Left lobe of liver (tissue), 2 donors: ENCODE measurements around the gene MSRB1. TPM values are rescaled to one million over a fixed set of nuclear protein-coding genes. Genes with fewer than 3 reads are reported as not detected.
A peak's percentile ranks its signal among the peaks of the same experiment; 100 is the strongest.
"Not testable (repeated sequence)": the region's sequence is repeated elsewhere in the genome, so short reads cannot be mapped to it uniquely, and the experiment has no call there.

Experiments used
- ATAC-seq: fragments of 200-7000 bp; cut with Tn5 transposase; one replicate; pipeline ENCODE4 v1.9.1; 2020; ENCODE audit warnings: mild to moderate bottlenecking, moderate library complexity
- DNase-seq: peaks from one replicate; pipeline ENCODE4 v3.0.0-alpha.2; 2020; ENCODE audit warnings: low spot score
- total RNA-seq: library from RNA; stranded (reverse); gene quantifications from one replicate; pipeline ENCODE4 v1.2.1, GENCODE V29; 2021
- donor health status: DM: no; HTN: no; CAD: no; lungs with moderate emphysema.
- donor health status: DM: no; HTN: yes; CAD: no.

The MSRB1 gene
- total RNA-seq, 1 donor from 2014 or later = 124 TPM

DNA sequence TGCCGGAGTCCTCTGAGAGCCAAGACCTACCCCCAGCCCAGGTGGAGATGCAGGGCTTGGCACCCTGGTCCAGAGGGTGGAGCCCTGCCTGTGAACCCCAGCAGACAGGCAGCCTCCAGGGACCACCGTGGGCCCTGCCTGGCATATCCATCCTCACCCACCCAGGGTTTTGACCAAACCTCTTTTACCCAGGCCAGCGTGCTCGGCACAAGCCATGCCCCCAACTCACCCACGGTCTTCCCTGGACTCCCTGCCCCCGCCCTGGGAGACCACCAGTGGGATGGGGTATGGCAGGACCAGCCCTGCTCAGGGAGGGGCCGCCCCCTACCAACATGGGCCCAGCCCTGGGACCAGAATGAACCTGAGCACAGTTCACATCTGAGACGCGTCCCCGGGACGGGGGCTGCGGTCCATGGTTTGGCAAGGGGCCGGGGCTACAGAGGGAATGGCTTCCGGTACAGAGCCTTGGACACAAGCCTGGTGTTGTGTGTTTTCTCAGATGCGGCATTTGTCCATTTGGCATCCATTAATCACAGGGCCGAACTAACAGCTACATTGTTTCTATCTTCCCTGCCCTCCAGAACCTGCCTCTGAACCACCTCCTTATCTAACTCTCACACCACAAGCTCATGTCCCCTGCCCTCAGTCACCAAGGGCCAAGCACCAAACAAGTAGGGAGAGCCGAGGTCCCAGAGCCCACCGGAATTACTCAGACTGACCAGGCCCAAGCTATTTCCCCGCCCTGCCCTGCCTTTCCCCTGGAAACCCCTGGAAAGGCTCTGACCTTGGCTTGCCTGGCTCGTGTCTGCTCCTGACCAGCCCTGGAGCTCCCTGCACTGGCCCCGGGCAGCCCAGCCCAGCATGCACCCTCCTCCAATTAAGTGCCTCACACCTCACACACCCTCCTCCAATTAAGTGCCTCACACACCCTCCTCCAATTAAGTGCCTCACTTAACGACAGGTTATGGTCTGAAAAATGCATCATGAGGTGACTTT lies 38.9 kb downstream of the MSRB1 start:
- ATAC-seq (no peak), DNase-seq (no peak)

DNA sequence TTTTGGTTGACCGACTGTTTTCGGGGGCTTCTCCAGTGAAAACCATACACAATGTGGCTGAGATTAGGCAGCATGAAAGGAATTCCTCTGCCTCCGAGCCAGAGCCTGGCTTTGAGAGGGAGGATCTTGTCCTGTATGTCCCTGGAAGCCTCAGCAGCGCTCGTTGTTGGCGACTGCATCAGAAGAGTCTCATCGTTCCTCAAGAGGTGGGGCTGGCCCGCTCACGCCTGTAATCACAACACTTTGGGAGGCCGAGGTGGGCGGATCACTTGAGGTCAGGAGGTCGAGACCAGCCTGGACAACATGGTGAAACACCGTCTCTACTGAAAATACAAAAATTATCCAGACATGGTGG lies 39.8 kb downstream of the MSRB1 start:
- ATAC-seq (no peak), DNase-seq (no peak)

- no peak for DNase-seq
Measured at GRCh38 chr16:1902547-1903219, 40.3 kb downstream of the MSRB1 start.

DNA sequence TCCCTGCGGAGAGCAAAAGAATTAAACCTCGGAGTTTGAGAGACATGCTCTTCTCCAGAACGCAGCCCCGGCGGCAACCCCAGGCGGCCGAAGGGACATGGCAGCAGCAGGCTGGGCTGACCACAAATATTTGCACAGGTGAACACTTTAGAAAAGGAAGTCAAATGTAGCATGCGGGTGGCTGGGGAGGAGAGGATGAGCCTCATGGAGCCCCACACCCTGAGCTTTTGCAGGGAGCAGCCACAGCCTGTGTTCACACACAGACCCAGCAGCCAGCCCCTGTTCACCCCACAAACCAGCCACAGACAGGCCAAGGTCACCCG lies 42.6 kb downstream of the MSRB1 start:
- no peak for ATAC-seq
- no peak for DNase-seq

More at GRCh38 chr16:1902547-1903219, 40.3 kb downstream of the MSRB1 start:
- ATAC-seq = no peak

- DNase-seq (no peak), ATAC-seq (peak; percentile 88)
Measured at GRCh38 chr16:1899641-1900451, 43.2 kb downstream of the MSRB1 start.

GRCh38 chr16:1897692-1898091 lies 45.3 kb downstream of the MSRB1 start:
- not testable (repeated sequence) for DNase-seq, ATAC-seq

DNA sequence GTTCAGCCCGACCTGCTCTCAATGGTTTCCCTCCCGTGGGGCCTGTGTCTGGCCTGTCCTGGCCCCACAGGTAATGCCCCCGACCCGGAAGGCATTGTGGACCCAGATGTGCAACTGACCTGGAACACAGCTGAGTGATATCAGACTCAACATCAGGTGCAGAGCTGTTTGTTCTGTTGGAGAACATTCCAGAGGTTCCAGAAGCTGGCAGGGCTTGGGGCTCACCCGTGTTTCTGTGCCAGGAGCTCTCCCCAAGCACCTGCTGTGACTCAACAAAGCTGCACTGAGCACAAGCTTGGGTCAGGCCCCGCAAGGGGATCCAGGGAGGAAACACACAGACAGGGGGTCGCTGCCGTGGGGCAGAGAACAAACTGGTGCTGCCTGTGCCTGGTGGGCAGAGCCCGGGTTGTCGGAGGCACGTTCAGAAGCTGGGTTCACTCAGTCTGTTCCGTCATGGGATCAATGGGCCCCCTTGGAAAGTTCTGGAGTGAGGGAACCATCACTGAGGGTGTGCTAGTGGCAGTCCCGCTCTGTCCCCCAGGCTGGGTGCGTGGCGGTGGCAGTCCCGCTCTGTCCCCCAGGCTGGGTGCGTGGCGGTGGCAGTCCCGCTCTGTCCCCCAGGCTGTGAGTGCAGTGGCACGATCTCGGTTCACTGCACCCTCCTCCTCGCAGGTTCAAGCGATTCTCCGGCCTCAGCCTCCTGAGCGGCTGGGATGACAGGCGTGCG lies 46.9 kb downstream of the MSRB1 start:
- DNase-seq (no peak), ATAC-seq (no peak)

GRCh38 chr16:1895068-1895467 lies 47.9 kb downstream of the MSRB1 start:
- DNase-seq (no peak), ATAC-seq (no peak)

DNA sequence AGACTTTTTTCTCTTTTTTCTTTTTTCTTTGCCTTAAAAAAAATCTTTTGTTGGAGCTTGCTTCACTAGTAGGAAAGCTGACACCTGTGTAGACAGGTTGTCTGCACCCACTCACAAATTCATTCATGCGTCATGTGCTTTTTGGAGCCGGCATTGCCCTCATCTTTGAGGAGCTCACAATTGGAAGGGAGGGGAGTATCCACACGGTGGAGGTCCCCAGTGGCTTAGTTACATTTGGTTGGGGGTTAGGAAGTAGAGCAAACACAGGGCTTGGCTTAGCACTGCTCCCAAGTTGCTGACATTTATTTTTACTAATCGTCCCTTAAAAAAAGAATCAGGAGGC lies 52.3 kb downstream of the MSRB1 start:
- ATAC-seq = no peak
- no peak for DNase-seq

GRCh38 chr16:1890024-1890707 lies 52.8 kb downstream of the MSRB1 start:
- DNase-seq (no peak), ATAC-seq (no peak)

Other genes starting within 250 kb of the MSRB1 start
- 30.6 TPM for gene MAPK8IP3, start 237.0 kb downstream of the MSRB1 start, total RNA-seq
- 30.9 TPM for gene NME3, start 171.7 kb downstream of the MSRB1 start, total RNA-seq
- 6.8 TPM for gene EME2, start 170.4 kb downstream of the MSRB1 start, total RNA-seq
- gene MRPS34, start 170.1 kb downstream of the MSRB1 start, total RNA-seq = 61.4 TPM
- 49.1 TPM for gene SPSB3, start 160.6 kb downstream of the MSRB1 start, total RNA-seq
- gene NUBP2, start 160.2 kb downstream of the MSRB1 start, total RNA-seq = 37.9 TPM
- gene IGFALS, start 149.5 kb downstream of the MSRB1 start, total RNA-seq = 93.9 TPM
- gene HAGH, start 116.4 kb downstream of the MSRB1 start, total RNA-seq = 176 TPM
- gene FAHD1, start 116.0 kb downstream of the MSRB1 start, total RNA-seq = 53.4 TPM
- gene MEIOB, start 71.0 kb downstream of the MSRB1 start, total RNA-seq = 0.20 TPM
- gene HS3ST6, start 24.8 kb downstream of the MSRB1 start, total RNA-seq = not detected
- gene RPL3L, start 11.5 kb upstream of the MSRB1 start, total RNA-seq = not detected
- 88.6 TPM for gene NDUFB10, start 16.3 kb upstream of the MSRB1 start, total RNA-seq
- gene RPS2, start 21.6 kb upstream of the MSRB1 start, total RNA-seq = 545 TPM
- gene RNF151, start 23.7 kb upstream of the MSRB1 start, total RNA-seq = not detected
- 18.6 TPM for gene TBL3, start 28.9 kb upstream of the MSRB1 start, total RNA-seq
- gene NOXO1, start 38.3 kb upstream of the MSRB1 start, total RNA-seq = 1.7 TPM
- 20.3 TPM for gene GFER, start 41.0 kb upstream of the MSRB1 start, total RNA-seq
- gene SYNGR3, start 46.8 kb upstream of the MSRB1 start, total RNA-seq = 0.30 TPM
- gene ZNF598, start 66.6 kb upstream of the MSRB1 start, total RNA-seq = 29.9 TPM
- 8.5 TPM for gene NPW, start 76.6 kb upstream of the MSRB1 start, total RNA-seq
- gene NHERF2, start 83.7 kb upstream of the MSRB1 start, total RNA-seq = 334 TPM
- gene NTHL1, start 104.6 kb upstream of the MSRB1 start, total RNA-seq = 109 TPM
- 117 TPM for gene TSC2, start 104.8 kb upstream of the MSRB1 start, total RNA-seq
- 65.0 TPM for gene PKD1, start 192.7 kb upstream of the MSRB1 start, total RNA-seq
- 10.2 TPM for gene RAB26, start 205.4 kb upstream of the MSRB1 start, total RNA-seq
- gene TRAF7, start 212.6 kb upstream of the MSRB1 start, total RNA-seq = 44.2 TPM